NK-92 (cell line): ENCODE results near the gene SWT1.
A peak's percentile ranks its signal among the peaks of the same experiment; 100 is the strongest.

Source experiments
- DNase-seq: peaks from one replicate; lab custom pipeline; 2025; ENCODE audit not compliant: unreplicated experiment; lab: John Stamatoyannopoulos, UW

The SWT1 gene

GRCh38 chr1:185156854-185157598 is at the start of gene SWT1, which contains the start of gene TRMT1L:
SWT1 (plus strand) TSS chr1:185157167; CDS start chr1:185160842, 3,675 bp downstream.
TRMT1L (minus strand) TSS chr1:185156953; CDS start chr1:185156712, 241 bp downstream.
- DNase-seq: peak; percentile 83

DNA sequence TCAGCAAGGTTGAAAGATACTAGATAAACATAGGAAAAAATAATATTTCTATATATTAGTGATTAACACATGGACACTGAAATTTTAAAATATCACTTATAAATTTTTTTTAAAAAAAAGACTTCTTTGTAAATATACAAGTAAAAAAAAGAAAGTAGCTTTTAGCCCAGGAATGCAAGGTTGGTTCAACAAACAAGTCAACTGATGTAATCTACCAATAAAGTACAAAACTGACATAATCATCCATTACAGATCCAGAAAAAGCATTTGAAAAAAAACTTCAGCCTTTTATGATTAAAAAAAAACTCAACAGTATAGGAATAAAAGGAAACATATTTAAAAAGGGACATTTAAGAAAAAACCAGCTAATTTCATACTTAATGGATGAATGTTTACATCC is 48.6 kb upstream of the SWT1 start:
- DNase-seq: no peak

GRCh38 chr1:185110145-185110544 is 46.8 kb upstream of the SWT1 start:
- DNase-seq: no peak

DNA sequence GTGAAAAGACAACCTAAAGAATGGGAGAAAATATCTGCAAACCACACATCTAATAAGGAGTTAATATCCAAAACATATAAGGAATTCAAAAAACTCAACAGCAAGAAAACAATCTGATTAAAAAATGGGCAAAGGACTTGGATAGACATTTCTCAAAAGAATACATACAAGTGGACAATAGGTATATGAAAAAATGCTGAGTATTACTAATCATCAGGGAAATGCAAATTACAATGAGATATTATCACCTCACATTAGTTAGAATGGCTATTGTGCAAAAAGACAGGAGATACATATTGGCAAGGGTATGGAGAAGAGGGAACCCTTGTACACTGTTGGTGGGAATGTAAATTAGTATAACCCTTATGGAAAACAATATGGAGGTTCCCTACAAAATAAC is 45.1 kb upstream of the SWT1 start:
- no peak for DNase-seq

DNA sequence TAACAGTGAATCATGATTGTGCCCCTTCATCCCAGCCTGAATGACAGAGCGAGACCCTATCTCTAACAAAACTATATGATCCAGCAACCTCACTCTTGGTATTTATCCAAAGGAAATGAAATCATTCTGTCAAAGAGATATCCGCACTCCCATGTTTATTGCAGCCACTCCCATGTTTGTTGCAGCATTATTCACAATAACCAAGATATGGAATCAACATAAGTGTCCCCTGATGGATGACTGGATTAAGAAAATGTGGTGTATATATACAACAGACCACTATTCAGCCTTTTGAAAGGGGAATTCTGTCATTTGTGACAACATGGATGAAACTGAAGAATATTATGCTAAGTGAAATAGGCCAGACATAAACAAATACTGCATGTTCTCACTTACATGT is 44.6 kb upstream of the SWT1 start:
- no peak for DNase-seq

- DNase-seq: no peak
Observed at GRCh38 chr1:185129708-185130107, 27.3 kb upstream of the SWT1 start.

- DNase-seq: no peak
Observed at GRCh38 chr1:185132534-185132933, 24.4 kb upstream of the SWT1 start.

- no peak for DNase-seq
Observed at GRCh38 chr1:185137896-185138545, 18.9 kb upstream of the SWT1 start.

GRCh38 chr1:185139246-185139645 is 17.7 kb upstream of the SWT1 start:
- DNase-seq: no peak

DNA sequence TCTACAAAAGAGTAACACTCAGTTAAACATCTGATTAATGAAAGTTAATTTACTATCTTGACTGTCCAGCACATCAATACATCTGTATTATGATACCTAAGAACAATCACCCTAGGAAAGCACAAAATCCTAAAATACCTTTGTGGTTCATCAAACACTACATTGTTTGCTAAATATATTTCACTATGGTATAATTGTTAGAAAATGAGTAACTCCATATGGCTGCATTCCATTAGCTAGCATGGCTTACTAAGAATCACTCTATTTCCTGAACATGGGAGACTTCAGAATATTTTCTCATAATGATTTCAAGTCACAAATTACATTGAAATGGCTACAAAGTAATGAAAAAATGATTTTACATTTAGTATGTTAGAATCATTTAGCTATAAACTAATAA is 12.7 kb upstream of the SWT1 start:
- DNase-seq: no peak

DNA sequence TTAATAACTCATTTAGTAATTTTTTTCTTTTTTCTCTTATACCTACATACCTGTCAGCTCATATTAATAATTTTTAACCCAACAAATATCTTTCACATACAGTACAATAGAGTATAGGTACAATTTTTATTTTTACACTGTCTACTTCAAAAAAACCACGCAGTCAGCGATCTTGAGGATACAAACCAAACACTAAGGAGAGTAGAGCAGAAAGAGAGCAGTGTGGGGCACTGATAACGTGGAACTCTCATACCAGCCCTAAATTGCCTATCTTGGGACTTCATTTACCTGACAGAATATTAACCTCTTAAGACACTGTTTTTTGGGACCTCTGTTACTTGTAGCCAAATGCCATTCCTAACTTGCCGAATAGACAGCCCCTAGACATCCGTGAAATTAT is 5.8 kb upstream of the SWT1 start:
- no peak for DNase-seq

DNA sequence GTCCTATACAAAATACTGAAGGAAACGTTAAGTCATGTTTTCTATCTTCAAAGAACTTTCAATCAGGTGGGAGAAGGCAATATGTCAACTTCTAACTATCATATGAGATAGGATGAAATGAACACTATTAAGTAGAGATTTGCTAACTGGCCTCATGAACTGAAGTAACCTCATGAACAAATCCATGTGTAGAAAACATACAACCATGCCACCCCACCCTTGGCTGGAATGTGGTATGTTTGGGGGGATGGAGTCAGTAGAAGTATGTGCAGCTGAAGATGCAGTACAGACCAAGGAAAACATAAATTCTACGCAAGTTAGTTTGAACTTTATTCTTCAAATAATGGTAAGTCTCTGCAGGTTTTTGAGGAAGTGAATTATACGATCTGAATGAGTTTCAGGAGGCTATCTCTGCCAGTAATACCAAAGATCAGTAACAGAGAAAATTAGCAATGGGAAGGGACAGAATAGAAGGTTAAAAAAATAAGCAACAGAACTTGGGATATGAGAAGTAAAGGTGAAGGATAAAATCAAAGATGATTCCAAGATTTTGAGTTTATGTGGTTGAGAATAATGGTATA is 4.7 kb upstream of the SWT1 start:
- no peak for DNase-seq

DNA sequence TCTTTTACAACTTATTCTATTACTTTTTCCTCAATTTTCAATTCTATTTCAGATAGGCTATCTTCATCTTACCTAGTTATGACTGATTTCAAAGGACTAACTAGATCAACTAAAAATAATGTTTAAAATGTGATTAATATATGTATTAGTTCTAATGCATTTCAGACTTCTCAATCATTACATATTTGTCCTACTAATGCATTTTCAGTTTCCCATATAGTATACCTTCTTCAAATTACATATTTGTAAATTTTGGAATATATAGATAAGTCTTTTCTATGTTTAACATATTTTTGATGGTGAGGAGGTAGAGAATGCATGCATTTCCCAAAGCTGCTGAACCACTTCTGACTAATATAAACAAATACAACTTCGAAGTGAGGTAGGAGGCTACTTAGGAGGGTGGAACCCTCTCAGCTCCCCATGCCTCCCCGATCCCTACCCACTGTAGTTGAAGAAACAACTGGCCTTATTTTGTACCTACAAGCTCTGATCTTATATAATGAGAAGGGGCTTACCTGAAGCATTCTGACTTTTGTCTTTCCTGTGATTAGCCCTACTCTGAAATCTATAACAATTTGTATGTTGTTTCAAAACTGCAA is 2.0 kb upstream of the SWT1 start:
- DNase-seq: no peak

GRCh38 chr1:185155600-185156287 is 1.2 kb upstream of the SWT1 start:
- no peak for DNase-seq

GRCh38 chr1:185156288-185156853 is 596 bp upstream of the SWT1 start:
- DNase-seq: no peak

GRCh38 chr1:185157599-185158412 is 839 bp downstream of the SWT1 start:
- DNase-seq: no peak

- no peak for DNase-seq
Observed at GRCh38 chr1:185158800-185159199, 1.8 kb downstream of the SWT1 start.

GRCh38 chr1:185159966-185160365 is 3.0 kb downstream of the SWT1 start:
- DNase-seq: no peak

DNA sequence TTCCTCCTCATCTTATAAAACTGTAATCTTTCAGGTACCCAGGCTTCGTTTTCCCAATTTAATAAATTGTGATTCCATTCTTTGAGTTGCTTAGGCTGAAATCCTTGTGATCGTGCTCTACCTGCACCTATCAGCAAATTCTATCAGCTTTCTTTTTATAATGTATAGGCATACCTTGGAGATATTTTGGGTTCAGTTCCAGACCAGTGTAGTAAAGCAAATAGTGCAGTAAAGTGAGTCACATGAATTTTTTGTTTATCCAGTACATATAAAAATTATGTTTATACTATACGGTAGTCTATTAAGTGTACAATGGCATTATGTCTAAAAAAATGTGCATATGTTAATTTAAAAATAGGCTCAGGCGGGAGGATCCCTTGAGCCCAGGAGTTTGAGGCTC is 5.5 kb downstream of the SWT1 start:
- DNase-seq: no peak

DNA sequence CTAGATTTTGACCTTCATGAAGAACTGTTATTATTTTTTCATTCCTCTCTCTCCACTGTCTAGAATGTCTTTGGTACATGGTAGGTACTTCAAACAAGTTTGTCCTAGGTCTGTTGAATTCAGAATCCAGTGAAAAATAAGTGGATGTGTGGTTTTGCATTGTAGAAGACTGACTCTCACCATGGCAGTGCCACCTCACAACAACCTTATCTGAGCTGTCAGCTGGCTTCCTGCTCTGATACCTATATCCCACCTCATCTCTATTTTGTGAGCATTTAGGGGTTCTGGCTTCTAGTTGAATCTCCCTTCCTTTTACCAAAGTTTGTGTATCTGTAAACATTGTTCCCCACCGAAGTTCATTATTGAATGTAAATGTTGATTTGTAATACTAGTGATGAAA is 9.1 kb downstream of the SWT1 start:
- no peak for DNase-seq
